A172 (cell line): ENCODE measurements around the gene HYAL2. TPM values are rescaled to one million over a fixed set of nuclear protein-coding genes. Genes with fewer than 3 reads are reported as not detected.
A peak's percentile ranks its signal among the peaks of the same experiment; 100 is the strongest.

Source experiments
- DNase-seq: peaks from one replicate; pipeline ENCODE4 v3.0.0-alpha.2; 2015; ENCODE audit warnings: low spot score
- total RNA-seq: library from RNA; depleted of rRNA; stranded (reverse); fragments of >200 nt; shearing (Covaris generic); gene quantifications from 2 replicates; pipeline ENCODE4 v1.2.3, GENCODE V29; 2014; rRNA removed

Gene HYAL2
- 113 TPM in 2 replicates for total RNA-seq

DNA sequence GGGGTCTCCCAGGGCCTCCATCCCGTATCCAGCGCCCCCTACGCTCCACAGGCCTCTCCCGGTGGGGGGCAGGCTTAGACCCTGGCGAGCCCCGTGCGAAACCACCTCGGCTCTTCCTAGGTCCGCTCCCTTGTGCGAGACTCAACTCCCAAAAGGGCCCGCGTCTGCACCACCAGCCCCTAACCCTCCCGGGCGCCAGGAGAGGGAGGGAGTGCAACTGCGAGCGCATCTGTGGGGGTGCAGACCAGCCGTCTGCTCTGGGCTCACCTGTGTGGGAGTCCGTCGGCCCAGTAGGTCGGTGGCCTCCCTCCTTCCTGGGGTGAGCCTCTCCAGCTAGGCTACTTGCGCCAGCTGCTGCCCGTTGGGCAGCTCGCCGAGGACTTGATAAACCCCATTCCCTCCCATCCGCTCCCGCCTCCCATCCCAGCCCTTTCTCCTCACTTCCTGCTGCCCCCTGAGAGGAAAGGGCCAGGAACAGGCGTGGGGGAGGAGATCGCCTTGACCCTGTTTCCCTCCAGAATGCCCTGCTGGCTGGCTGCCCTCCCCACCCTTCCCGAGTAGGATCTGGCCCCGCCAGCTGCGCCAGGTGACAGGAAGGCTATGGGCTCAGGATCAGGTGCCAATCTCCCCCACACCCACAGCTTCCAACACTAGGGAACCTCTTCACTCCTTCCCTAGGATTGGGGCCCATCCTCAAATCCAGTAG lies at the start of gene HYAL2:
Gene HYAL2 (minus strand): TSS at position 360 of the 706 bp plus-strand sequence. CDS start 2,256 bp downstream, outside the sequence.
- DNase-seq: no peak

DNA sequence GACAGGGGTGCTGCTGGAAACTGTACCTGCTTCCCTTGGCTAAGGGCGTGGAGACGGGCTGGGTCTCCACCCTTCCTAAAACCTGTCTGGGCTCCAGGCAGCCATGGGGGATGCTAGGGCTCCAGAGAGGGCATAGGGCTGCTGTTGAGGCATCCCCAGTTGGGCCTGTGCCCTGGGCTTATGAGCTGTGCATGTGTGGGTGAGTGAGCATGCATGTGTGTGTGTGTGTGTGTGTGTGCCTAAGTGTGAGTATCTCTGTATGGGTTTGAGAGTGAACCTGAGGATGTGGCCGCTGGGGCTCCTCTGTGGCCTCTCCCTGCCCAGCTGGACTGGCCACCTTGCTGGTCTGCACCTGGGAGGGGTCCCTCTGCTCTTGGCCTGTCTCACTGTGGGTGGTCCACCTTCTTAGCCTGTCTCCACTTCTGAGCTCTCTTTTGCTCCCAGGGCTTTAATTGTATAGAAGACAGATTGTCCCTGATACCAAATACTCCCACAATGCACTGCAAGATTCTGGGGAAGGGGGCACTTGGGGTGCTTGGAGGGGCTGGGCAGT lies 48.7 kb upstream of the HYAL2 start:
- DNase-seq: no peak

- peak; percentile 26 for DNase-seq
Measured at GRCh38 chr3:50370594-50370993, 48.0 kb upstream of the HYAL2 start.

DNA sequence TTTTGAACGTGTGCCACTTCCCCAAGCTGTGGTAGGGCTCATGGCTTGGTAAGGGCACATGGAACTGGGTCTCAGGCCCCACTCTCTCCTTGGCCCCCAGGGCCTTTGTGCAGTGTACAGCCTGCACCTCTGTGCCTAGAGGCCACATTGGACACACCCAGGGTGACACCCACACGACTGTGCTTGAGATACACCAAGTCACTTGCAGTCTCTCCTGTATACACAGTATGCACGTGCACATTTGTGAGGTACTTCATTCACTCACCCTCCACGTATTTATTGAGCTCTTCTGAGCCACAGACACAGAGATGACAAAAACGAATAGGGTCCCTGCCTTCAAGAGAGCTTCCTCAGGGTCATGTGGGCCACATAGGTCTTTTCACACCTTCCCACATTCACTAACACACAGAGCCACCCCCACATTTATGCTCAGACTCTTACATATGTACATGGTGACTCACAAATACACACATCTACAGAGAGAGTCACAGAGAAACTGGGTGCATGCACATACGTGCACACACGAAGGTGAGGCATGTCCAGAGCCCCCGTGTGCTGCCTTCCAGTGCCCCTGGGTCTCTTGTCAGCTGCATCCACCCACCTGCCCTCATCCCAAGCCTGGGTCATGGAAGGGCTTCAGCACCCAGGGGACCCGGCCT lies 46.6 kb upstream of the HYAL2 start:
- no peak for DNase-seq

- no peak for DNase-seq
Measured at GRCh38 chr3:50365842-50366220, 43.3 kb upstream of the HYAL2 start.

- DNase-seq: no peak
Measured at GRCh38 chr3:50365080-50365841, 42.7 kb upstream of the HYAL2 start.

- no peak for DNase-seq
Measured at GRCh38 chr3:50364573-50365079, 42.1 kb upstream of the HYAL2 start.

DNA sequence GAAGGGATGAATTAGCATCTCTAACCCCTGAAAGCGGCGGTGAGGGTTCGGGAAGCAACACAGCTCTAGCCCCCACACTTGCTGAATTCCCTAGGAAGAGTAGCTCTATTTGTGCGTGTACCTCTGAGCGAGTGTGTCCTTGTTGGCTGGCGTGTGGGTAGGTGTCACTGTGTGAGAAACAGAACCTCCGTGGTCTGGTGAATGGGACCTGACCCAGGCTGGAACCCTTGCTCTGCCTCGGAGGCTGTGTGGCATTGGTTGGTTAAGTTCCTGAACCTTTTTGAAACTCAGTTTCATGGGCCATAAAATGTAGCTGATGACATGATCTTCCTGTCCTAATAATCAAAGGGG lies 37.2 kb upstream of the HYAL2 start:
- no peak for DNase-seq

DNA sequence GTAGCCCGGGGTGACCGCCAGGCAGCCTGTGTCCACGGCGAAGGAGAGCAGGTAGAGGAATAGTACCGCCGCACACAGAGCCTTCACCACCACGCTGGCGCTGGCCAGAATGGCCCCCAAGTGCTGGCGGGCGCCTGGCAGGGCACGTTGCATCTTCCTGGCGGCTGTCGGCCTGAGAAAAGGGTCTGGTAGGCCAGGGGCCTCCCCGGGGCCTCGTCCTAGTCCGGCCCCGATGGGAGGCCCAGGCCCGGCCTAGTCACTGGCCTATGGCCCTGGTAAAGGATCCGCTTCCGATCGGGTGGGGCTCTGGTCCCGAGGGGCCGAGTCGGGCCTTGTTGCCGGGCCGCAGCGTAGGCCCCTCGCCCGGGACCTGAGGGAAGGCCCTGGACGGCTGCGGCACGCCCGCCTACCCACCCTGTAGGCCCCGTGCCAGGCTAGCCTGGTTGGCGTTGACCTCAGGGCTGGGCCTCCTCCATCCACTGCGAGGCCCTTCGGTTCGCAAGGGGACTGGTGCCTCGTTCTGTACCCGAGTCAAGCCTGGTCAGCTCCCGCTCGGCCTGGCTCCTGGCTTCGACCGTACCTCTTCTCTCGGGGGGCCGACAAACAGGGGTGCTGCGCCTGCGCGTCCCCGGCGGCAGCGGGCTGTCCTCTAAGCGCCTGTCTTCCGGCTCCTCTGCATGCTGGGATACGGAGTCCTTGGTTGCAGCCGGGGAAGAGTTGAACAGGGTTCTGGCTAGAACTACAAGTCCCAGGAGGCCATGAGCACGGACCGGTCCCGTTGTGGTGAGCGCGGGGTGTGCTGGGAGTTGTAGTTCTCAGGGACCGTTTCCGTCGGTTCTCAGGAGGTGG lies 36.6 kb upstream of the HYAL2 start, which contains the start of gene TMEM115:
Gene TMEM115 (minus strand): TSS at position 611 of the 849 bp plus-strand sequence. CDS start 458 bp downstream, at position 153.
- peak; percentile 94 for DNase-seq

- DNase-seq: no peak
Measured at GRCh38 chr3:50358355-50358910, 35.9 kb upstream of the HYAL2 start.

- DNase-seq: no peak
Measured at GRCh38 chr3:50357481-50357880, 34.9 kb upstream of the HYAL2 start.

DNA sequence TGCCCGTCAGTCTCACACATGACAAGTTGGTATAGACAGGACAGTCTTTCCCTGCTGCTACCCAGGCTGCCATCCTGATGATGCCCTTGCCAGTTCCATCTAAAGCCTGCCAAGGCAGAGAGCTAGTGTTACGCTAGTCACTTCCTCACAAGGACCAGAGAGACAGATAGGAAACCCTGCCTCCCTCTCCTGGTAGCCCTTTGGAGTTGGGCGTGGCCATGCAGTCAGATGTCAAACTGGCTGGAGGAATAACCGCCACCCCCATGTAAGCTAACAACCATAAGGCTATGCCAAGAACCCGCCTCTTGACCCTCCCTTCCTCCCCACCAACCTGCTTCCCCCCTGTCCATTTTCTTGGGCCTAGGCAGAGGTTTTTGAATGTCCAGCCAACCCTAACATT lies 34.0 kb upstream of the HYAL2 start:
- peak; percentile 36 for DNase-seq

DNA sequence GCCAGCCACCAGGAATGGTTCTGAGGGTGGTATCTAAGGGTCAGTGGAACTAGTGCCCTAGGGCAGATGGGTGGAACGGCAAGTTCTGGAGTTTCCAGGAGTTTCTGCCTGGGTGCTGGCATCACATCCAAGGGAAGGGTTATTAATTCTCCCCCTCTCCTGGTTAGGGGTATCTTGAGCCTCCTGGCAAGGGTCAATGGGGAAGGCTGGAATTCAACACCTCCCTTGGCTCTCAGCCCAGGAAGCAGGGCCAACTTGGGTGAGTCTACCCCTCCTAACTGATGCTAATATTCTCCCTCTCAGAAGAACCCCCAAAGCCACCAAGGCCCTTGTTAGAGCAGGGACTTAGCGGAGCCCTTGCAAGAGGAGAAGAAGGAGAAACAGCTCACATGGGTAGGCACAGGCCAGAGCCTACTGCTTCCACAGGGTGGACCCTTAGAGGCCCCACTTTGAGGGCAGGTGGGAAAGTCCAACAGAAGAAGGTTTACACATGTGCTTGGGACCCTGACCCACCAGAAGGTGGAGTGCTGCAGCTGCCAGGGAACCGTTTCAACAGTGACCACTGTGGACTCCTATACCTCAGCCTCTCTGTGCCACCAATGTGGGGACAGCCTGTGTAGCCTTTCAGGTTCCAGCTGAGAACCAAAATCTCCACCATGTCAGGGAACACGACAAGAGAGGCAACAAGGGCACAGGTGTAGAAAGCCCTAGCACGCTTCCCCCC lies 33.4 kb upstream of the HYAL2 start:
- DNase-seq: no peak

DNA sequence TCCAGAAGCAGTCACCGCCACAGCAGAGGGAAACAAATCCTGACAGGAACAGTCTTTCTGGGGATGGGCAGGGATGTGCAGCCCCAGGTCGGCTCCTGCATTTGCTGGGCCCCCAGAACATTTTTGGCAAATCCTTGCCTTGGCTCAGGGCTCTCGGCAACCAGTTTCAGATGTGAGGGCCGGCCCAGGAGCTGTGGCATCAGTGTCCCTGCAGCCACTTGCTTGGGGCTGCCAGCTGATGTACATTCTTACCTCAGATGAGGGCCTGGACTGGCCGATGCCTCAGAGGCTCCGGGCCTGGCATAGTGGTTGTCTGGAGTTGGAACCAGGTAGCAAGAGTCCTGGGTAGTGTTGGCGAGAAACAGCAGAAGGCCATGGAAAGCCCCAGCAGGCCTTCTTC lies 32.3 kb upstream of the HYAL2 start:
- DNase-seq: no peak

DNA sequence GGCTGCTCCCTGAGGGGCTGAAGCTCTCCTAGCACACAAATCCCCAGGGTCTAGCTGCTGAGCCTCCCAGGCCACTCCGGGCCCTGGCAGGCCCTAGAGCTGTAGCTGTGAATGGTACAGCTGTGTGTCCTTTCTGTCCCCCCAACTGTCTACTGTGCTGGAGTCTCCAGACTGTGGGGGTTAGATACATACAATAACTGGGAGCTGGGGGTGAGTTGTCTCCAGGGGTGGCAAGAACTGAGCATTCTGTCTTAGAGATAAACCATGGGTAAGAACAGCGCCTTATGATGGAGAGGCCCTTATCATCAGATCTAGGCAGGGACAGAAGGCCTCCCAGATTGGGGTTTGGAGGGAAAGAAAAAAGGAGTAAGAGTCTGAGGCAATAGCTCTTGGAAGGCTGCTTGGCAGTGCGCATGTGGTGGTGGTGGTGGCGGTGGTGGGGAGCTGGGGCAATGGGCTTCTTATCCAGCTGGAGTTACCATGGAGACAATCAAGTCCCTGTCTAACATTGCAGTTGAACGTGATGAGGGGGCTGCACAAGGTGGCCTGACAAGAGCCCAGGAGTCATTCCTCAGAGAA lies 31.7 kb upstream of the HYAL2 start:
- no peak for DNase-seq

GRCh38 chr3:50353245-50354004 lies 30.9 kb upstream of the HYAL2 start:
- no peak for DNase-seq

- no peak for DNase-seq
Measured at GRCh38 chr3:50352781-50353180, 30.2 kb upstream of the HYAL2 start.

- DNase-seq: no peak
Measured at GRCh38 chr3:50351323-50351697, 28.8 kb upstream of the HYAL2 start.
